ENCODE data around the gene FUBP3. TPM values are rescaled to one million over a fixed set of nuclear protein-coding genes. Genes with fewer than 3 reads are reported as not detected.

Gene FUBP3
- total RNA-seq, 6 experiments from 2014 or later: 60.6 to 65.9 (median 63.1) TPM

GRCh38 chr9:130597228-130597627 is 17.9 kb downstream of the FUBP3 start:
- H3K9me3 Mint-ChIP-seq: no peaks in the 10 kb centered on the region
- no peak overlapping the region; the same call in 1 of the 2 replicates for H3K27ac Mint-ChIP-seq
- no peak for DNase-seq
- H3K4me3 Mint-ChIP-seq: no peak overlapping the region
- no peak for TF ChIP-seq CTCF (IDR thresholded peaks at IDR 0.05)
- no peaks in the 10 kb centered on the region; the same call in 1 of the 2 replicates for H3K27me3 Mint-ChIP-seq (ENCODE audit: insufficient read depth)
- no peaks in the 10 kb centered on the region for H3K4me1 Mint-ChIP-seq (ENCODE audit: low read depth)
- H3K36me3 Mint-ChIP-seq (ENCODE audit: low read depth): peaks cover 38% of the 10 kb centered on the region

GRCh38 chr9:130598188-130598587 is 18.8 kb downstream of the FUBP3 start:
- H3K9me3 Mint-ChIP-seq: no peaks in the 10 kb centered on the region
- H3K4me3 Mint-ChIP-seq: no peak overlapping the region
- no peaks in the 10 kb centered on the region for H3K4me1 Mint-ChIP-seq (ENCODE audit: low read depth)
- H3K27me3 Mint-ChIP-seq (ENCODE audit: insufficient read depth): no peaks in the 10 kb centered on the region; the same call in 1 of the 2 replicates
- peaks cover 43% of the 10 kb centered on the region for H3K36me3 Mint-ChIP-seq (ENCODE audit: low read depth)
- DNase-seq: no peak
- no peak overlapping the region for H3K27ac Mint-ChIP-seq
- no peak for TF ChIP-seq CTCF (IDR thresholded peaks at IDR 0.05)

GRCh38 chr9:130599625-130600024 is 20.2 kb downstream of the FUBP3 start:
- Mint-ChIP-seq H3K36me3 (ENCODE audit: low read depth) (peaks cover 56% of the 10 kb centered on the region), H3K4me3 (no peak overlapping the region), H3K27me3 (ENCODE audit: insufficient read depth) (no peaks in the 10 kb centered on the region; the same call in 1 of the 2 replicates), H3K4me1 (ENCODE audit: low read depth) (no peaks in the 10 kb centered on the region), H3K27ac (no peak overlapping the region), H3K9me3 (no peaks in the 10 kb centered on the region)
- no peak for TF ChIP-seq CTCF (IDR thresholded peaks at IDR 0.05)
- no peak for DNase-seq

GRCh38 chr9:130601100-130601499 is 21.7 kb downstream of the FUBP3 start:
- H3K4me1 Mint-ChIP-seq (ENCODE audit: low read depth): no peaks in the 10 kb centered on the region
- peaks cover 52% of the 10 kb centered on the region for H3K36me3 Mint-ChIP-seq (ENCODE audit: low read depth)
- no peaks in the 10 kb centered on the region; the same call in 1 of the 2 replicates for H3K27me3 Mint-ChIP-seq (ENCODE audit: insufficient read depth)
- no peak for TF ChIP-seq CTCF (IDR thresholded peaks at IDR 0.05)
- DNase-seq: no peak
- no peak overlapping the region for H3K4me3 Mint-ChIP-seq
- peak overlapping the region; percentile 32; the same call in 1 of the 2 replicates for H3K27ac Mint-ChIP-seq
- no peaks in the 10 kb centered on the region for H3K9me3 Mint-ChIP-seq

- no peak for TF ChIP-seq CTCF (IDR thresholded peaks at IDR 0.05)
- H3K27me3 Mint-ChIP-seq (ENCODE audit: insufficient read depth): no peaks in the 10 kb centered on the region; the same call in 1 of the 2 replicates
- H3K27ac Mint-ChIP-seq: no peak overlapping the region
- no peak for DNase-seq
- no peak overlapping the region for H3K4me3 Mint-ChIP-seq
- peaks cover 8% of the 10 kb centered on the region; the same call in 1 of the 2 replicates for H3K4me1 Mint-ChIP-seq (ENCODE audit: low read depth)
- H3K36me3 Mint-ChIP-seq (ENCODE audit: low read depth): peaks cover 46% of the 10 kb centered on the region
- no peaks in the 10 kb centered on the region for H3K9me3 Mint-ChIP-seq
These were observed 24.9 kb downstream of the FUBP3 start for GRCh38 chr9:130604295-130604694.

Data from HFFc6 (cell line).